H7 (cell line): Measurements from ENCODE around the gene NLGN2. TPM values are rescaled to one million over a fixed set of nuclear protein-coding genes. Genes with fewer than 3 reads are reported as not detected.

Experiments used
- DNase-seq: peaks from one replicate; pipeline ENCODE4 v3.0.0; 2012
- H3K27me3 ChIP-seq: 2 replicates; pipeline ENCODE4 v1.6.0; 2011; ENCODE audit warnings: mild to moderate bottlenecking, low read length; ENCODE audit not compliant: control insufficient read depth, insufficient read depth
- H3K36me3 ChIP-seq: replicated peaks from 2 replicates; pipeline ENCODE4 v1.5.1; 2011; ENCODE audit warnings: low read length; ENCODE audit not compliant: control insufficient read depth, insufficient read depth
- H3K4me3 ChIP-seq: 2 replicates; pipeline ENCODE4 v1.5.1; 2011; ENCODE audit warnings: low read depth, mild to moderate bottlenecking, control low read depth, low read length, moderate library complexity; ENCODE audit not compliant: insufficient read depth
- total RNA-seq: library from RNA; depleted of rRNA; stranded (reverse); fragments of >200 nt; shearing (Covaris generic); gene quantifications from 2 replicates; pipeline ENCODE4 v1.2.3, GENCODE V29; 2014

Gene NLGN2
- total RNA-seq, 1 experiment from 2014 or later: 11.6 TPM

DNA sequence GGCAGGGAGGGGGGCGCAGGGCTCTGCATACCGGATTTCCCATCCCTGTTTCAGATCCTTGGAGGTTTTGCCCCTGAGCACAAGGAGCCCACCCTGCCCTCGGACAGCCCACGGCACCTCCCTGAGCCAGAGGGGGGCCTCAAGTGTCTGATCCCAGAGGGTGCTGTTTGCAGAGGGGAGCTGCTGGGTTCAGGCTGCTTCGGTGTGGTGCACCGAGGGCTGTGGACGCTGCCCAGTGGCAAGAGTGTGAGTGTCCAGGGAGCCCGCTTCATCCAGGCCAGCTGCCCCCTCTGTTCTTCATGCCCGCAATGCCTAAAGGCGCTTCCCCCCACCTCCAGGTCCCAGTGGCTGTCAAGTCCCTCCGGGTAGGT lies 24.3 kb upstream of the NLGN2 start:
- Histone ChIP-seq H3K4me3 (peak overlapping the region; percentile 49; the same call in 1 of the 2 replicates), H3K27me3 (peaks cover 50% of the 10 kb centered on the region)
- DNase-seq: no peak

GRCh38 chr17:7383742-7384488 lies 23.7 kb upstream of the NLGN2 start:
- DNase-seq: peak; percentile 99
- Histone ChIP-seq H3K36me3 (peaks cover 2% of the 10 kb centered on the region; the same call in 1 of the 2 replicates), H3K4me3 (peak overlapping the region; percentile 49), H3K27me3 (peaks cover 50% of the 10 kb centered on the region)

More for the DNA sequence above, 24.3 kb upstream of the NLGN2 start:
- H3K36me3 ChIP-seq: peaks cover 2% of the 10 kb centered on the region; the same call in 1 of the 2 replicates

DNA sequence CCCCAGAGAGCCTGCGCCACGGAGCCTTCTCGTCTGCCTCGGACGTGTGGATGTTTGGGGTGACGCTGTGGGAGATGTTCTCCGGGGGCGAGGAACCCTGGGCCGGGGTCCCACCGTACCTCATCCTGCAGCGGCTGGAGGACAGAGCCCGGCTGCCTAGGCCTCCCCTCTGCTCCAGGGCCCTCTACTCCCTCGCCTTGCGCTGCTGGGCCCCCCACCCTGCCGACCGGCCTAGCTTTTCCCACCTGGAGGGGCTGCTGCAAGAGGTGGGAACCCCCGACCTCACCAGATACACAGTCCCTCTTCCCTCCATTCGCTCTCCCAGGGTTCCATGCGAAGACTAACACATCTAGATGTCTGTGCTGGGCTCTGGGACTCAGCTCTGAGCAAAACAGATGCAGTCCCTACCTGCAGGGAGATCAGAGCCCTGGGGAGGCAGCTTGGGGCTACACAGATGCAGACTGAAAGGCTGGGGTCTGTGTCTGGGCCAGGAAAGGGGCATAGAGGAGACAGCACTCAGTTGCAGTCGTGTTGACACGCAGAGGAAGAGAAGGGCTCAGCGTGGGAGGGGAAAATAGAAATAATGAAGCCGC lies 23.1 kb upstream of the NLGN2 start:
- Histone ChIP-seq H3K27me3 (peaks cover 46% of the 10 kb centered on the region), H3K4me3 (peak overlapping the region; percentile 49), H3K36me3 (peaks cover 6% of the 10 kb centered on the region)
- DNase-seq: no peak

- Histone ChIP-seq H3K27me3 (peaks cover 8% of the 10 kb centered on the region), H3K4me3 (no peak overlapping the region), H3K36me3 (peaks cover 13% of the 10 kb centered on the region)
- peak; percentile 13 for DNase-seq
These were observed 18.8 kb upstream of the NLGN2 start for GRCh38 chr17:7388856-7389255.

DNA sequence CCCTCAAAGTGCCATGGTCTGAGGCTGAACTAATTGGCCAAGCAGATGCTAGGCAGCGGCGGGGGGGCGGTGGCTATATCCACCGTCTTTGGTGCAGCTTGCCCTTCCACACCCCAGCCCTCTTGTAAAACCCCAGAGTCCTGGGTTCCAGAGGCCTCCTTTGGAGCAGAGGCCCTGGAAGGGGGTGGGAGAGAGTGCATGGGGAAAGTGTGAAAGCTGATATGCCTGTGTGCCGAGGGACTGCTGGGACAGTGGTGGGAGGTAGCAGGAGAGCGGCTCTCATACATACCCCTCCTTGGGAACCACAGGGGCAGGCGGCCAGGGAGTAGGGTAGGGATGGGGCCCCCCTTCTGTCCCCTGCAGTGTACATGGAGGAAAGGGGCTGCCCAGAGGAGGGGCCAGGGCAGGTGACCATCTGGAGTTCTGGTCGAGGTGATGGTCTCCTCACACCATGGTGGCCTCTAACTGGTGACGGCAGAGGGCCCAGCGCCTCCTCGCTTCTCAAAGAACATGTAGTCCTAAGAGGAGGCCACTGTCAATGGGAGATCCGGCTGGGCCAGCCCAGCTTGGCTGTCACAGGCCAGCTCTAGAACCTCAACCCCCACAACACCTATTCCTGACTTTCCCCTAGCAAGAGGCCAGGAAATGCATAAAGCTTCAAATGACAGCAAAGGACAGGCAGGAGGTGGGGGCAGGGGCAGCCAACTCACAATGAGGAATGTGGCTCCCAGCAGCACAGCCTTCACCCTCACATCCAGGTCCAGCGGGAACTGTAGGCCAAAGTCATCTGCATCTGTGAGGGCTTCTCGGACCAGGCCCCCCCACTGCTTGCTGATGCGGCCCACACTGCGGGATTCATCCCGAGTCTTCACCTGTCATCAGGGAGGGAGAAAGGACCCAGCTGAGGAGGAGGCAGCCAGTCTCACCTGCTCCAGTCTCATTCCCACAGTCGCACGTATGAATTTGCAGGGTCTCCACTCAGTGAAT lies 17.4 kb upstream of the NLGN2 start:
- no peak overlapping the region for H3K4me3 ChIP-seq
- no peaks in the 10 kb centered on the region for H3K27me3 ChIP-seq
- DNase-seq: peak; percentile 48
- H3K36me3 ChIP-seq: peaks cover 13% of the 10 kb centered on the region

GRCh38 chr17:7391307-7391706 lies 16.3 kb upstream of the NLGN2 start:
- Histone ChIP-seq H3K4me3 (no peak overlapping the region), H3K27me3 (no peaks in the 10 kb centered on the region), H3K36me3 (peaks cover 13% of the 10 kb centered on the region)
- peak; percentile 17 for DNase-seq

GRCh38 chr17:7392696-7393612 lies 14.7 kb upstream of the NLGN2 start:
- DNase-seq: peak; percentile 81
- no peaks in the 10 kb centered on the region for H3K27me3 ChIP-seq
- peaks cover 12% of the 10 kb centered on the region for H3K36me3 ChIP-seq
- peak overlapping the region; percentile 68; the same call in 1 of the 2 replicates for H3K4me3 ChIP-seq

DNA sequence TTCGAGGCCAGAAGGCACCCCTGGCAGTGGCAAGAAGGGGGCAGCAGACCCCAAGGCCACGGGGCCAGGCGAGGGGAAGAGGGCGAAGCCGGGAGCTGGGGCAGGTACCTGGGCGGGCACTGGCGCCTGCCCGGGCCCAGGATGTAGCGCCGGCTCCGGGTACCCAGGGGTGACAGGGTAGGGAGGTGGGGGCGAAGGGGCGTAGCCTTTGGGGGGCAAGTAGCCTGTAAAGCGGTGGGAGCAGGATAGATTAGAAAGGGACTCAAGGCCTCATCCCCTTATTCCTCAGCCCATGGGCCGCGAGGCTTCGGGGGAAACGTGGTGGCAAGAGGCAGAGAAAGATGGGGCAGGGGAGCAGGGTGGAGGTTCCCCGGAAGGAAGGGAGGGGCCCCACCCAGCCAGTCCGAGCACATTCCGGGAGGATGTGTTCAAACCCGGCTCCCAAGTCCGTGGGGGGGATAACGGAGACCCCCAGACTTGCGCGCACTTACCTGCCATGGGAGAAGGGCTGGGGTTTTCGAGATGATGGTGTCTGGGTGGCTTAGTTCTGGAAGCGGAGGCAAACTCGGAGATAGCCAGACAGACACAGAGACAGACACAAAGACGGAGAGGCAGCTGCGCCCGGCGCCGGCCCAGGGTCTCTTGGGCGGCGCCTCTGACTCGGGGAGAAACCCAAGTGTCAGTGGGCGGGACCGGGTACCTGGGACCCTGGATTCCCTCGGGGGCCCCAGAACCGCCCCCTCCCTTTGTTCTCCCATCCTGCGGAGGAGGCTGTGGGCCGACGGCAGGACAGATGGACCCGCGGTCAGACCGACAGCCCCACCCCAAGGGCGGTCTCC lies 13.8 kb upstream of the NLGN2 start:
- peak overlapping the region; percentile 68 for H3K4me3 ChIP-seq
- DNase-seq: peak; percentile 97
- H3K27me3 ChIP-seq: no peaks in the 10 kb centered on the region

DNA sequence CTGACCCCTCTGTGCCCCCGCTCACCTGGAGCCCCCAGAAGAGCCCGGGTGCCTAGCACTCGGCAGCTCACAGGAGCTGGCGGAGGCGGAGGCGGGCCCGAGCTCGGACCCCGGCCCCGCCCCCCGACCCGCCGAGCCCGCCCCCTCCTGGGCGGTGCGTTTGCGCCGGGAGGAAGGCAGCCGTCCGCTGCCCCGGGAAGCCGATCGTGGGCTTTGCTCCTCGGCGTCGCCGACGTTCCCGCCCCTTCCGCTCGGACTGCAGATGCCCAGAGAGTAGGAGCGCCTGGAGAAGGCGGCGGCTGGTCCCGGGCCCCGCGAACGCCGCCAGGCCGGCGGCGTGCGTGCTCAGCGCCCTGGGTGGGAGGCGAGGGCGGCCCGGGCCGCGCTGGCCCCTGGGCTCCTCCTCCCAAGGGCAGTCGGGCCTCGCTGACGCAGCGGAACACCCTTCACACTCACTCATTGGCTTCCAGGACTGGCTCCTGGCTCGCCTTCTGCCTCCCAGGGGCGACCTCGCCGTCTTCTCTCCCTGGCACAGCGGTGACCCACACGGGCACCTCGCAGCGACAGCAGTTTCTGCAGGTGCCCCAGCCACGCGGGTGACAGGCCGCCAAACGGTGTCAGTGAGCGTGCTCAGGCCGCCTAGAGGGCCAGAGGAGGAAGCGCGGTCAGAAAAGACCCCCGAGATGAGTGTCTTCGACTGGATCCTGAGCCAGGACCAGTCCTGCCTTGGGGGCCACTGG lies 13.0 kb upstream of the NLGN2 start, which contains the start of gene PLSCR3:
PLSCR3 (minus strand) TSS at position 74 of the 740 bp plus-strand sequence. CDS start 415 bp downstream, outside the sequence.
- H3K27me3 ChIP-seq: no peaks in the 10 kb centered on the region
- DNase-seq: peak; percentile 99
- peaks cover 7% of the 10 kb centered on the region for H3K36me3 ChIP-seq
- H3K4me3 ChIP-seq: peak within 1 kb of the TSS; percentile 68

More for the DNA sequence above, 13.8 kb upstream of the NLGN2 start:
- peaks cover 12% of the 10 kb centered on the region for H3K36me3 ChIP-seq

GRCh38 chr17:7396147-7396546 lies 11.5 kb upstream of the NLGN2 start:
- Histone ChIP-seq H3K36me3 (peaks cover 7% of the 10 kb centered on the region), H3K27me3 (no peaks in the 10 kb centered on the region), H3K4me3 (no peak overlapping the region)
- DNase-seq: peak; percentile 31

- peaks cover 4% of the 10 kb centered on the region for H3K36me3 ChIP-seq
- H3K4me3 ChIP-seq: no peak overlapping the region
- H3K27me3 ChIP-seq: no peaks in the 10 kb centered on the region
- DNase-seq: no peak
These were observed 9.0 kb upstream of the NLGN2 start for GRCh38 chr17:7398612-7399011.

DNA sequence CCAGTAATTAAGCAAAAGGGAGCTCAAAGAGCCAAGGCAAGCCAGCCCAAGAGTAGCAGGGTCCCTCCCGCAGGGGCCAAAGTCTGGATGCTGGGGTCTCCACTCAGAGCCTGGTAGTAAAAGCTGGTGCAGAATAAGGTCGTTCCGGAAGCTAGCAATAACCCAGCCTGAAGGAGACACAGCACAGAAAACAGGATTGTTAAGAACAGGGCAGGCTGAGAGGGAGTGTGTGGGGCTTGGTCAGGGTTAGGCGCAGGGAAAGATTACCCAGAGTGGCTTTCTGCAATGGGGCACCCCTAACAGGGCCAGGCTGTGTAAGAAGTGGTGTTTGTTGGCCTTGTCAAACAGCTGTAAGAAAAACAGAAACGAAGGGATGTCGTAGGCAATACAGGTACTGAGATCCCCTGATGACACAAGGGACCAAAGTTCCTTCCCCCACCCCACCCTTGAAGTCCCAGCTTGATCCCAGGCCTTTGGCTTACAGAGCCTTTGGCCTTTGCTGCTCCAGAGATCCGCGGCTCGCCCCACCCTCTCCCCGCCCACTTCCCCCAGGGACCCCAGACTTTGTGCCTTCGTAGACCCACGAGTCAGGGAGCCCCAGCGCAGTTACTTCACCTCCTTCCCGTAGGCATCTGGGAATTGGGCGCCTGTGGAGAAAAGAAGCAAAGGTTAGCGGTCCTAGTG lies 4.5 kb upstream of the NLGN2 start:
- H3K27me3 ChIP-seq: peaks cover 5% of the 10 kb centered on the region
- peaks cover 4% of the 10 kb centered on the region for H3K36me3 ChIP-seq
- DNase-seq: no peak
- peak overlapping the region; percentile 87 for H3K4me3 ChIP-seq
